CD4-positive, alpha-beta T cell (primary cell): ENCODE results near the gene ERC2. TPM values are rescaled to one million over a fixed set of nuclear protein-coding genes. Genes with fewer than 3 reads are reported as not detected.

Source experiments
- ATAC-seq: fragments of 200-7000 bp; cut with Tn5 transposase; one replicate; pipeline ENCODE4 v1.10.0; 2022; ENCODE audit warnings: mild to moderate bottlenecking; ENCODE audit not compliant: poor library complexity
- CTCF ChIA-PET: fragments of 350-600 bp; sonication (Branson Sonifier 250); formaldehyde crosslinking; loops from one replicate; lab custom pipeline; 2021; ENCODE audit warnings: antibody characterized with exemption, inconsistent platforms; lab: Charles Lee
- POLR2A ChIA-PET: fragments of 350-600 bp; sonication (Branson Sonifier 250); formaldehyde crosslinking; loops from one replicate; lab custom pipeline; 2021; ENCODE audit warnings: antibody characterized with exemption, inconsistent platforms; lab: Charles Lee
- DNase-seq, 14 experiments: peaks; one replicate each; pipeline ENCODE4 v3.0.0-alpha.2; 2013 to 2020; ENCODE audit warnings: mixed read lengths in 2 of 14
- H3K27ac ChIP-seq, 2 donors: one replicate each; pipeline versions ENCODE4 v1.5.1 to v1.7.0; 2013; ENCODE audit warnings: low read length in 2 of 2, low read depth in 1 of 2, mild to moderate bottlenecking in 1 of 2
- H3K27me3 ChIP-seq, 2 experiments: 1 replicate in 1 of 2; 2 replicates in 1 of 2; pipeline versions ENCODE4 v1.6.1 to v1.7.0; 2013; ENCODE audit warnings: low read length in 2 of 2, control low read depth in 1 of 2, mild to moderate bottlenecking in 1 of 2, moderate library complexity in 1 of 2; ENCODE audit not compliant: insufficient read depth in 2 of 2, control insufficient read depth in 1 of 2
- H3K36me3 ChIP-seq: one replicate; pipeline ENCODE4 v1.6.1; 2013; ENCODE audit warnings: low read length, control low read depth; ENCODE audit not compliant: insufficient read depth
- H3K4me1 ChIP-seq: one replicate; pipeline ENCODE4 v1.6.1; 2013; ENCODE audit warnings: low read length, control low read depth; ENCODE audit not compliant: insufficient read depth
- H3K4me3 ChIP-seq: one replicate; pipeline ENCODE4 v1.5.1; 2013; ENCODE audit warnings: mild to moderate bottlenecking, low read length, moderate library complexity
- H3K9me3 ChIP-seq, 2 experiments: 1 replicate in 1 of 2; 2 replicates in 1 of 2; pipeline versions ENCODE4 v1.6.1 to v1.7.0; 2013; ENCODE audit warnings: low read length in 2 of 2, mild to moderate bottlenecking in 2 of 2, control low read depth in 1 of 2, moderate library complexity in 1 of 2; ENCODE audit not compliant: control insufficient read depth in 1 of 2, insufficient read depth in 1 of 2
- H3K27ac Mint-ChIP-seq: one replicate; pipeline ENCODE4 v1.8.0; 2020; ENCODE audit warnings: mixed read lengths
- H3K27me3 Mint-ChIP-seq: one replicate; pipeline ENCODE4 v1.8.0; 2021; ENCODE audit warnings: mixed read lengths
- H3K36me3 Mint-ChIP-seq: one replicate; pipeline ENCODE4 v1.8.0; 2021; ENCODE audit warnings: low read depth, mixed read lengths
- H3K4me1 Mint-ChIP-seq: one replicate; pipeline ENCODE4 v1.8.0; 2021; ENCODE audit warnings: low read depth, mixed read lengths
- H3K4me3 Mint-ChIP-seq: one replicate; pipeline ENCODE4 v1.8.0; 2020; ENCODE audit warnings: mild to moderate bottlenecking, mixed read lengths
- H3K9me3 Mint-ChIP-seq: one replicate; pipeline ENCODE4 v1.8.0; 2020; ENCODE audit warnings: mixed read lengths
- CTCF ChIP-seq: fragments of 200-600 bp; IDR thresholded peaks from one replicate; pipeline ENCODE4 v1.8.0; 2022; ENCODE audit warnings: antibody characterized with exemption, mild to moderate bottlenecking
- intact Hi-C, 2 experiments: fragments of 100-400 bp; cut with DNase I in 1 of 2; cut with micrococcal nuclease in 1 of 2; formaldehyde crosslinking; loops; one replicate each; pipeline versions ENCODE4 v1.15.1 to v1.9.0; 2023 to 2025; cut with DNase I, micrococcal nuclease
- total RNA-seq, 174 experiments: library from RNA in 2 of 174; stranded (reverse) in 2 of 174; gene quantifications; one replicate each; pipeline ENCODE4 v1.2.3 and lab custom pipeline; 2021 to 2026

ERC2 gene
- total RNA-seq, 2 experiments from 2014 or later = not detected

- ATAC-seq = no peak
- no peak overlapping the region for H3K4me3 ChIP-seq
- intact Hi-C loops = no loop called here
- H3K9me3 ChIP-seq = peaks cover 0 to 4% of the 10 kb centered on the region in 2 experiments
- no peak for DNase-seq
- Mint-ChIP-seq H3K27ac (no peak overlapping the region), H3K4me1 (no peaks in the 10 kb centered on the region), H3K4me3 (no peak overlapping the region), H3K36me3 (no peaks in the 10 kb centered on the region), H3K27me3 (no peaks in the 10 kb centered on the region), H3K9me3 (no peaks in the 10 kb centered on the region)
- CTCF ChIA-PET = no interaction called here
- H3K4me1 ChIP-seq = no peaks in the 10 kb centered on the region
- no peak overlapping the region for H3K27ac ChIP-seq
- TF ChIP-seq CTCF = no peak
- no peaks in the 10 kb centered on the region for H3K27me3 ChIP-seq
- no peaks in the 10 kb centered on the region for H3K36me3 ChIP-seq
- POLR2A ChIA-PET = no interaction called here
Measured at GRCh38 chr3:55937301-55937700, 531.0 kb downstream of the ERC2 start.

DNA sequence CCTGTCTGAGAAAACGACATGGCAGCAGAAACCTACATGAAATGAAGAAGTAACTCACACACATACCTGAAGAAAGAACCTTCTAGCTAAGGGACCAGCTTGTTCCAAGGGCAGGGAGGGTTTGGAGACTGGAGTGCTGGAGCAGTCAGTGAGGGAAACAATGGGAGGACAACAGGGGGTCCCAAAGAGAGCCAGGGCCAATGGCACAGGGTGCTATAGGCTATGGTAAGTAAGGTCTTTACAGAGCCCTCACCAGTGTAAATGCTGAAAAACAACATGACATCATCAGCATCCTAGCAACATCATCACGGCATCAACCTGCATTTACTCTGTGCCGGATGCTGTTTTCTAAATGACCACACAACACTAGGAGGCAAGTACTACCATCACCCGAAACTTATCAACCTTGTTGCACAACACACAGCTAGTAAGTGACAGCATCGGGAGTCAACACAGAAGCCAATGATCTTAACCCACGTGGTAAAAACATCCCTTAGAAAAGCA, 531.7 kb downstream of the ERC2 start:
- no peak overlapping the region for H3K4me3 ChIP-seq
- H3K9me3 Mint-ChIP-seq = no peaks in the 10 kb centered on the region
- ChIA-PET POLR2A (no interaction called here), CTCF (no interaction called here)
- no peaks in the 10 kb centered on the region for H3K4me1 Mint-ChIP-seq
- H3K4me1 ChIP-seq = no peaks in the 10 kb centered on the region
- DNase-seq = no peak
- intact Hi-C loops = no loop called here
- H3K27me3 Mint-ChIP-seq = no peaks in the 10 kb centered on the region
- H3K27ac ChIP-seq = no peak overlapping the region
- no peaks in the 10 kb centered on the region for H3K27me3 ChIP-seq
- H3K36me3 Mint-ChIP-seq = no peaks in the 10 kb centered on the region
- peaks cover 0 to 4% of the 10 kb centered on the region in 2 experiments for H3K9me3 ChIP-seq
- no peak for TF ChIP-seq CTCF
- no peaks in the 10 kb centered on the region for H3K36me3 ChIP-seq
- no peak overlapping the region for H3K4me3 Mint-ChIP-seq
- no peak overlapping the region for H3K27ac Mint-ChIP-seq
- ATAC-seq = no peak

- Mint-ChIP-seq H3K9me3 (no peaks in the 10 kb centered on the region), H3K4me3 (no peak overlapping the region), H3K27ac (no peak overlapping the region), H3K36me3 (no peaks in the 10 kb centered on the region), H3K4me1 (no peaks in the 10 kb centered on the region), H3K27me3 (no peaks in the 10 kb centered on the region)
- Histone ChIP-seq H3K4me3 (no peak overlapping the region), H3K36me3 (no peaks in the 10 kb centered on the region), H3K27ac (no peak overlapping the region), H3K9me3 (peaks cover 0 to 4% of the 10 kb centered on the region in 2 experiments), H3K4me1 (no peaks in the 10 kb centered on the region), H3K27me3 (no peaks in the 10 kb centered on the region)
- no peak for TF ChIP-seq CTCF
- no peak for ATAC-seq
- intact Hi-C loops = no loop called here
- ChIA-PET CTCF (interaction anchor here (0.6 kb wide), 1 partner anchor 113 kb away, joined by 4 read pairs; no protein-coding TSS in a partner anchor), POLR2A (no interaction called here)
- DNase-seq = no peak
Measured at GRCh38 chr3:55935241-55935640, 533.0 kb downstream of the ERC2 start.
